ENCODE results near the gene PEAK3.
"Not testable (repeated sequence)": the region's sequence is repeated elsewhere in the genome, so short reads cannot be mapped to it uniquely, and the experiment has no call there.

The PEAK3 gene

DNA sequence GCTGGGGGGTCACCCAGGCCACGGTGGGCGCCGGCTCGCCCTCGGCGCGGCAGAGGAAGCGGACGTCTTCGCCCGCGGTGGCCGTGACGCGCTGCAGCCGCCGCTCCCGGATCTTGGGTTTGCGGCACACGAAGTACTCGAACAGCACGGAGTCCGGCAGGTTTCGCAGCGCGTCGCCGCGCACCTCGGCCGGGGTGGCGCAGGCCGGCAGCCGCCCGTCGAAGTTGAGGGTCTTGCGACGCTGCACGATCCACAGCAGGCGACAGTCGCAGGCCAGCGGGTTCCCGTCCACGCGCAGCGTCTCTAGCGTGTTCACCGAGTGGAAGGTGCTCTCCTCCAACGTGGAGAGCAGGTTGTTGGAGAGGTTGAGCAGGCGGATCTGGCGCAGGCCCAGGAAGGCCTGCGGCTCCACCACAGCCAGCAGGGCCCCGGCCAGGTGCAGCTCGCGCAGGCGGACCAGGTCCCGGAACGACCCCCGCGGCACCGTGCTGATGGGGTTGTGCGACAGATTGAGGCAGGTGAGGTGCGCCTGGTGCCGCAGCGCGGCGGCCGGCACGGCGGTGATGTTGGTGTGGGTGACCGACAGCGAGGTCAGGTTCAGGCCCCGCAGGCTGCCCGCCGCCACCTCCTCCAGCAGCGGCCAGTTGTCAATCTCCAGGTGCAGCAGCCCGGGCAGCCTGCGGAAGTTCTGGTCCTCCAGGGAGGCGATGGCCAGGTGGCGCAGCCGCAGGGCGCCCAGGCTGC is 8.6 kb upstream of the PEAK3 start:
- peak; percentile 43 for DNase-seq
- in situ Hi-C loops (cut with MboI; ENCODE audit: low pct_unique_long_range_greater_than_20kb, low sequenced_read_pairs) = no loop called here

DNA sequence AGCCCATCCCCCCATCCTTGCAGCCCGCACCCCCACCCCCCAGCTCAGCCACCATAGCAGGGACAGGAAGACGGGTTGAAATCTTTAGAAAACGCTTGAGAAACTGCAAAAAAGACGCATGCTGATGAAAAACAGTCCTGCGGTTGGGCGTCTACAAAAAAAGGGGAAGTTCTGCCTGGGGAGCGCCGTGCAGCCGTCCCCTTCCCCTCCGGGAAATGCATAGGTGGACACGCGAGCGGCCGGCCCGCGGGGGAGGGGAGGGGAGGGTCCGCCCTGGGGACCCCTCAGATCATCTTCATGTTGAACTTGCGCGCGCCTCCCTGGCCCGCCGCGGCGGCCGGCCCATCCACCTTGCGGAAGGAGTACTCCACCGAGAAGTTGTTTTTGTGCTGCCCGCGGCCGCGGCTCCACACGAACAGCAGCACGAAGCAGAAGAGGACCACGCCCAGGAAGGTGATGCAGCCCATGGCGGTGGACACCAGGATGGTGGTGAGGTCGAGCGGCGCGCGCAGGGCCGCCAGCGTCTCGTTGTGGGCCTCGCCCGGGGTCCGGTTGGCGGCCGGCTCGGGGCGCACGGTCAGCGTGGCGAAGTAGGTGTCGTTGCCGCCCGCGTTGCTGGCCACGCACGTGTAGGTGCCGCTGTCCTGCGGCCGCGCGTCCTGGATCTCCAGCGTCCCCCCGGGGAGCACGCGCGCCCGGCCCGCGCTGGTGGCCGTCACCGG is 7.9 kb upstream of the PEAK3 start:
- DNase-seq = peak; percentile 98
- in situ Hi-C loops (cut with MboI; ENCODE audit: low pct_unique_long_range_greater_than_20kb, low sequenced_read_pairs) = no loop called here

DNA sequence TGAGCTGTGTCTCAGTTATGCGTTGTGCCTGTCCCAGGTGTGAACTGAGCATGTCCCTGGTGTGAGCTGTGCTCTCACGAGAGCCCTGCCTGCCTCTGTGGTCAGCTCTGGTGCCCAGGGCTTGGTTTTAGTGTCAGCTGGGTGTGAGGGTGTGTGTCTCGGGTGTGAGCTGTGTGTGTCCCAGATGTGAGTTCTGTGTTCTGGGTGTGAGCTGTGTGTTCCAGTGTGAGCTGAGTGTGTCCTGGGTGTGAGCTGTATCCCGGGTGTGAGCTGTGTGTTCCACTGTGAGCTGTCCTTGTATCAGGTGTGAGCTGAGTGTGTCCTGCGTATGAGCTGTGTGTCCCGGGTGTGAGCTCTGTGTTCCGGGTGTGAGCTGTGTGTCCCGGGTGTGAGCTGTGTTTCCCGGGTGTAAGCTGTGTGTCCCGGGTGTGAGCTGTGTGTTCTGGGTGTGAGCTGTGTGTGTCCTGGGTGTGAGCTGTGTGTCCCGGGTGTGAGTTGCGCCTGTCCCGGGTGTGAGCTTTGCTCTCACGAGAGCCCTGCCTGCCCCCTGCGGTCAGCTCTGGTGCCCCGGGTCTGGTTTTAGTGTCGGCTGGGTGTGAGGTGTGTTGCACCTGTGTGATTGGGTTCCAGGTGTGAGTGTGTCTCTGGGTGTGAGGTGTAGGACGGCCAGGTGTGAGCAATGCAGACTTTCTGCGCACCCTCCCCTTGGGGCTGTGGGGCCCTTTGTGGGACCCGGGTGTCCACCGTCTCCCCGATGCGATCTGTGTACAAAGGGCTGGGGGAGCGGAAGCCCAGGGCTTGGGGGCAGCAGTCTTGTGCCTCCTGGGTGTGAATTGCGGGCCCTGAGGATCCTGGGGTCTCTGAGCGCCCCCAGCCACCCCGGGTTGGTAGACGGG is 7.1 kb upstream of the PEAK3 start:
- in situ Hi-C loops (cut with MboI; ENCODE audit: low pct_unique_long_range_greater_than_20kb, low sequenced_read_pairs) = no loop called here
- peak; percentile 56 for DNase-seq

DNA sequence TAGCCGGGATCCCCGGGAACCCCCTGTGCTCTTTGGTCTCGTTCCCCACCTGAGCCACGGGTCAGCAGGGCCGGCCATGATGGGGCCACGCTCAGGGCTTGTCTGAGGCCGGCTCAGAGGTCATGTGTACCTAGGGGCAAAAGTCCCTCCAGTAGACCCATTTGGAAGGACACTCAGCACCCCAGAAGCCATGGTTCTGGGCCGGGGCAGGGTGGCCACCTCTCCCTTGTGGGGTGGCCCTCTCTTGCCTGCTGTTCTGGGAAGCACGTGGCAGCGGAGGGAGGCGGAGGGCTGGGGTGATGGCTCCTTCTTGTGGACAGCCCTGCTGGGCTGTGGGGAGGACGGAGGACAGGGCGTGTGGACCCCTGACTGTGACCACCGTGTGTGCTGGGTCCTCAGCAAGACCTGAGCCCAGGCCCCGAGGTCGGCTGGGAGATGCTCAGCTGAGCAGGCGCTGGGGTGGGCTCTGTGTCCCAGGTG is 6.4 kb upstream of the PEAK3 start:
- no peak for DNase-seq

DNA sequence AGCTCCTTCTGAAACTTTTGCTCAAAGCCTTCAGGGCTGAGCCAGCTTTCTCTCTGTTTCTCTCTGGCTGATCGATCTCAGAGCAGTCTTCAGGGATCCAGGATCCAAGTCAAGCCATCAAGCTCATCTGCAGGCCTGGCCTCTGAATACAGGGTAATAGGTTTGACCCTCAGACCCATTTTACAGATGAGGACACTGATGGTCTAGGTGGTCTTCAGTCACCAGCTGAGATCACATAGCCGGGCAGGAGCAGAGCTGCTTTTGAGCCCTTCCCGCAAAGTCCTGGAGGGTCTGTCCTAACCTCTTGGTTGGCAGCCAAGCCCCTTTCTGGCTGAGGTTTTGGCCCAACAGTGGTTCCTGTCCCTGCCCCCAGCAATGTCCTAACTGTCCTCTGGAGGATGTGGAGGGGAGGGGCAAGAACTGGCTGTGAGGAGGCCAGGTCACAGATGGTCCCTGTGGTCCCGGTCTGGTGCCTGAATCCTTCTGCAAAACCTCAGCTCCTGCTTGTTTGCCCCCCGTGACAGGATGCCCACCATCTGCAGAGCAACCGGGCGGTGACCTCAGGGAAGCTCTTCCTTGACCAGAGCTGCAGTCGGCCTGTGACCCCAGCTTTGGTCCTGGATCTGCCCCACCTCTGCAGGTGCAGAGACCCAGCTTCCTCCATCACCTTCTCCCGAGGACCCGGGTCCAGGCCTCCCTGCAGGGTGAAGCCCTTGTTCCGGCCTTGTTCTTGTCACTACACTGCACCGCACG is 5.8 kb upstream of the PEAK3 start:
- in situ Hi-C loops (cut with MboI; ENCODE audit: low pct_unique_long_range_greater_than_20kb, low sequenced_read_pairs) = no loop called here
- peak; percentile 23 for DNase-seq

More for the DNA sequence above, 6.4 kb upstream of the PEAK3 start:
- in situ Hi-C loops (cut with MboI; ENCODE audit: low pct_unique_long_range_greater_than_20kb, low sequenced_read_pairs) = no loop called here

DNA sequence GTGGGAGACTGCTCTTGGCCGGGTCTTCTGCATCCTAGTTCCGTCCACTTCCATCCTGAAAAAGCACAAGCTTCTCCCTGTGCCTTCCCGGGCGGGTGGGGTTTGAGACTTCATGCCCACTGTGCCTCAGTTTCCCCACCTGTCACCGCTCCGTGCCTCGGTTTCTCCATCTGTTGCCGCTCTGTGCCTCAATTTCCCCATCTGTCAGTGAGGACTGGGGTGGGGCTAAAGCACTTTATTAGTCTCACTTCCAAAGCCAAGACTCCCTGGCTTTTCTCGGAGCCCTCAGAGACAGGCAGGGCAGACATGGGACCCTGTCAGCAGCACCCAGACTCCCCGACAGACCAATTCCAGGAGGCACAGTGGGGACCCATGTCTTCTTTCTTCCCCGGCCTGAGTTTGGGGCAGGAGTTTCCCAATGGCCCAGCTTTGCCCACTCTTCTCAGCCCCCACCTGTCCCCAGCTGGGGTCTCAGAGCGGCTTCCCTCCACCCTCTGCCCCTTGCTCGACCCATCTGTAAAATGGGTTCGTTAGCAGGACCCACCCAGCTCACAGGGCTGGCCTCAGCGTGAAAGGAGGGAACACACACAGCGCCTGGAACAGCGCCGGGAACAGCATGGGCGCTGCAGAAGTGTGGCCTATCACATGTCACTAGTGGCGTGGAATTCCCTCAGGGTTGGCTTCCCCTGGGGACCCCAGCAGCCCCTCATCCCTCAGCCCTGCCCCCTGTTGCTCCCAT is 4.6 kb upstream of the PEAK3 start:
- in situ Hi-C loops (cut with MboI; ENCODE audit: low pct_unique_long_range_greater_than_20kb, low sequenced_read_pairs) = no loop called here
- DNase-seq = no peak

DNA sequence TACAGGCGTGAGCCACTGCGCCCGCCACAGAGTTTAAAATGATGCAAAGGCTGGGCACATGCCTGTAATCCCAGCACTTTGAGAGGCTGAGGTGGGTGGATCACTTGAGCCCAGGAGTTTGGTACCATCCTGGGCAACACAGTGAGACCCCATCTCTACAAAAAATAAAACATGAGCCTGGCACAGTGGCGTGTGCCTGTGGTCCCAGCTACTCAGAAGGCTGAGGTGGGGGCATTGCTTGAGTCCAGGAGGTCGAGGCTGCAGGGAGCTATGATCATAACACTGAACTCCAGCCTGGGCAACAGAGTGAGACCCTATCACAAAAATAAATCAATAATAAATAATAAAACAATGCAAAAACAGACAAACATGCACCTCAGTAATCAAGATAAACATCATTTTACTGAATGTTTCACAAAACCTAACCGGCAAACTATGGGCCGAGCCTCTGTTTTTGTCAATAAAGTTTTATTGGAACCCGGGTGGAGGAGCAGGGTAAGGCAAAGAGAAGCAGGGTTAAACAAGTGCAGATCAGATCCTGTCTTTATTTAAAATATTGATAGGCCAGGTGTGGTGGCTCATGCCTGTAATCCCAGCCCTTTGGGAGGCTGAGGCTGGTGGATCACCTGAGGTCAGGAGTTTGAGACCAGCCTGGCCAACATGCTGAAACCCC is 2.0 kb upstream of the PEAK3 start:
- DNase-seq = no peak
- in situ Hi-C loops (cut with MboI; ENCODE audit: low pct_unique_long_range_greater_than_20kb, low sequenced_read_pairs) = no loop called here

DNA sequence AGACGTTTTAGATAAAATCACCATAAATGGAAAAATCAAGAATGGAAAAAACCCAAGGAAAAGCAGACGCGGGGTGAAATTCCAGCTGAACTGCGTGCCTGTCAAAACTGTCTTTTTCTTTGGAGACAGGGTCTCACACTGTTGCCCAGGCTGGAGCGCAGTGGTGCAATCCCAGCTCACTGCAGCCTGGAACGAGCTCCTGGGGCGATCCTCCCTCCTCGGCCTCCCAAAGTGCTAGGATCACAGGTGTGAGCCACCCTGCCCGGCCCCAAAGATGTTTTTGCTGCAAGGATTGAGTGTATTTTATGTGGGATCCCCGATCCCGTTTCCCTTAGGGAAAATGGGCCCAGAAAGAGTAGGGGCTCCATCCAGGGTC is 875 bp upstream of the PEAK3 start:
- DNase-seq = no peak
- in situ Hi-C loops (cut with MboI; ENCODE audit: low pct_unique_long_range_greater_than_20kb, low sequenced_read_pairs) = no loop called here

DNA sequence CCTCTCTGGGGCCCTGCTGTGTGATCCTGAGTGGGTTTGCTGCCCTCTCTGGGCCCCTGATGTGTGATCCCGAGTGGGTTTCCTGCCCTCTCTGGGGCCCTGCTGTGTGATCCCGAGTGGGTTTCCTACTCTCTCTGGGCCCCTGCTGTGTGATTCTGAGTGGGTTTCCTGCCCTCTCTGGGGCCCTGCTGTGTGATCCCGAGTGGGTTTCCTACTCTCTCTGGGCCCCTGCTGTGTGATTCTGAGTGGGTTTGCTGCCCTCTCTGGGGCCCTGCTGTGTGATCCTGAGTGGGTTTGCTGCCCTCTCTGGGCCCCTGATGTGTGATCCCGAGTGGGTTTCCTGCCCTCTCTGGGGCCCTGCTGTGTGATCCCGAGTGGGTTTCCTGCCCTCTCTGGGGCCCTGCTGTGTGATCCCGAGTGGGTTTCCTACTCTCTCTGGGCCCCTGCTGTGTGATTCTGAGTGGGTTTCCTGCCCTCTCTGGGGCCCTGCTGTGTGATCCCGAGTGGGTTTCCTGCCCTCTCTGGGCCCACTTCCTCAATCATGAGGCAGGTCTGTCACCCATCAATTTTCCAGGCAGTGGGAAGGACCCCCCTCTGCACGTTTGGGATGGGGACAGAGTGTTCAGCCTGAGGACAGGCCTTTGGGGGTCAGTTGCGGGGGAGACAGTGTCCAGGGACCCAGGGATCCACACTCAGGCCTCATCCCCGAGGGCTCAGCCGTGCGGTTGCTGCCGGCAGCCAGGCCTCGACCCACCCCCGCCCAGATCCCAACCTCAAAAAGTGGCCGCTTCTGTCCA is 512 bp downstream of the PEAK3 start:
- in situ Hi-C loops (cut with MboI; ENCODE audit: low pct_unique_long_range_greater_than_20kb, low sequenced_read_pairs); DNase-seq: not testable (repeated sequence)

DNA sequence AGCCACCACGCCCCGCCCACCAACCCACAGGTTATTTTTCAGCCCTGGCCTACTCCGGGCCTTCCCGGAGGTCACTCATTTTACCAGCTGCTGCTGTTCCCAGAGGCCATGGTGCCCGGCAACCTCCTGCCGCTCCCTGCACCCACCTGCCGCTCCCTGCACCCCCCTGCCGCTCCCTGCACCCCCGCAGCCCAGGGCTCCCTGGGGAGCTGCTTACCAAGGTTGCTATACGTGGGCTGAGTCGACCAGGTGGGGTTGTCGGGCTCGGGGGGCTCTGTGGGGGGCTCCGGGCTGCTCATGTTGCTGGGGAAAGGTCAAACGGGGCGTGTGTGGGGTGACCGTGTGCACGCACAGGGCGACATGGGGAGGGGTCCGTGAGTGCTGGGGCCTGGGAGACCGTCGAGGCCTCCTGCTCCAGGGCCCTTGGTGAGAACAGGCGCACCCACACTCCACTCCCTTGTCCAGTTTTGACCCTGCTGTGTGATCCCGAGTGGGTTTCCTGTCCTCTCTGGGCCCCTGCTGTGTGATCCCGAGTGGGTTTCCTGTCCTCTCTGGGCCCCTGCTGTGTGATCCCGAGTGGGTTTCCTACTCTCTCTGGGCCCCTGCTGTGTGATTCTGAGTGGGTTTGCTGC is 1.2 kb downstream of the PEAK3 start:
- DNase-seq = no peak
- in situ Hi-C loops (cut with MboI; ENCODE audit: low pct_unique_long_range_greater_than_20kb, low sequenced_read_pairs) = no loop called here

DNA sequence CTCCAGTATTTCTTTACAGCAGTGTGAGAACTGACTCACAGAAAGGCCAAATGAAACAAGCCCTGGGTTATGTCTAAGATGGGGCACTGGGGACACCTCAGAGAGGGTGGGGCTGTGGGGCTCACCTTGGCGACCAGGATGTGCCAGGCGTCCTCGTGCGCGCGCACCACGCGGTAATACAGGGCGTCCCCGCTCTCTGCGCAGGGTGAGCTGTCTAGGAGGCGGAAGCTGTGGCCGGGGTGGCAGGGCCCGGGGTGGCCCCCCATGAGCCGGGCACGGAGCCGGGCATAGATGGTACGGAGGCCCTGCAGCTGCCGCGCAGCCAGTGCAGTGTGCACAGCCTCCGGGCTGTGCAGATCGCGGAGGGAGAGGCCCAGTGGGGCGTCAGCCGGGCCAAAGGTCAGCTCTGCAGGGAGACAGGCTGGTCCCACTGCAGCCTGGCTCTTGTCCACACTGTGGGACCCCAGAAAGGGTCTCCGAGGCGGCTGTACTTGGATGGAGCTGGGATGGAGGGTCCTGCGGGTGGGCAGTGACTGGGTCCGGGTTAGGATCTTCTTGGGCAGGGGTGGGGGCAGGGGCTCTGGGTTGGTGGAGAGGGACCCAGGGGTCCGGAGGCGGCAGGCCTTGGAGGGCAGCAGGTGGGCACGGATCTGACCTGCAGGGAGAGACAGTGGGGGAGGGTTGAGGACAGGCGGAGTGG is 3.4 kb downstream of the PEAK3 start:
- in situ Hi-C loops (cut with MboI; ENCODE audit: low pct_unique_long_range_greater_than_20kb, low sequenced_read_pairs) = no loop called here

DNA sequence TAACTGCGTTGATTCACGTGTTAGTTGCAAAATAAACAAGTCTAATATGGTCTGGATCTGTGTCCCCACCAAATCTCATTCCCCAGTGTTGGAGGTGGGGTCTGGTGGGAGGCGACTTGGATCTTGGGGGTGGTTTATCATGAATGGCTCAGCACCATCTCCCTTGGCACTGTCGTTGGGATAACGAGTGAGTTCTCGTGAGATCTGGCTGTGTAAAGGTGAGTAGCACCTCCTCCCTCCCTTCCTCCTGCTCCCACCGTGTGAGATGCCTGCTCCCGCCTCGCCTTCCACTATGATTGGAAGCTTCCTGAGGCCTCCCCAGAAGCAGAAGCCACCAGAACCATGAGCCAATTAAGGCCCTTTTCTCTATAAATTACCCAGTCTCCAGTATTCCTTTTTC is 4.8 kb downstream of the PEAK3 start:
- in situ Hi-C loops (cut with MboI; ENCODE audit: low pct_unique_long_range_greater_than_20kb, low sequenced_read_pairs) = no loop called here
- DNase-seq = no peak

More for the DNA sequence above, 3.4 kb downstream of the PEAK3 start:
- no peak for DNase-seq

DNA sequence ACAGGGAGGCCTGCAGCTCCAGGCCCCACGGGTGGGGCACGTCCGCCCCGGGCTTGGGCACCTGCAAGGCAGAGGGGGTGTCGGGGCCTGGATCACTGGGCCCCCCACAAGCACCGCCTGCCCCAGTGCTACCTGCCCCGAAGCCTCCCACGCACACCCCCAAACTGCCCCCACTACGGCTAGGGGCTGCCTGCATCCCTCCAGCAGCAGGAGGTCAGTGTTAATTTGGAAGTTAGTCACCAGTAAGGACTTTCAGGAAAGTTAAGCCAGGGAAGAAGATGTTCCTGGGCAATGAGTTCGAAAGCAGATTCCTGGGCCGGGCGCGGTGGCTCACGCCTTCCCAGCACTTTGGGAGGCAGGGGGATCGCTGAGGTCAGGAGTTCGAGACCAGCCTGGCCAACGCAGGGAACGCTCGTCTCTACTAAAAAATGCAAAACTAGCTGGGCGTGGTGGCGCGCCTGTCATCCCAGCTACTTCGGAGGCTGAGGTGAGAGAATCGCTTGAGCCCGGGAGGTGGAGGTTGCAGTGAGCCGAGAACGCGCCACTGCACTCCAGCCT is 5.5 kb downstream of the PEAK3 start:
- in situ Hi-C loops (cut with MboI; ENCODE audit: low pct_unique_long_range_greater_than_20kb, low sequenced_read_pairs) = no loop called here
- no peak for DNase-seq

DNA sequence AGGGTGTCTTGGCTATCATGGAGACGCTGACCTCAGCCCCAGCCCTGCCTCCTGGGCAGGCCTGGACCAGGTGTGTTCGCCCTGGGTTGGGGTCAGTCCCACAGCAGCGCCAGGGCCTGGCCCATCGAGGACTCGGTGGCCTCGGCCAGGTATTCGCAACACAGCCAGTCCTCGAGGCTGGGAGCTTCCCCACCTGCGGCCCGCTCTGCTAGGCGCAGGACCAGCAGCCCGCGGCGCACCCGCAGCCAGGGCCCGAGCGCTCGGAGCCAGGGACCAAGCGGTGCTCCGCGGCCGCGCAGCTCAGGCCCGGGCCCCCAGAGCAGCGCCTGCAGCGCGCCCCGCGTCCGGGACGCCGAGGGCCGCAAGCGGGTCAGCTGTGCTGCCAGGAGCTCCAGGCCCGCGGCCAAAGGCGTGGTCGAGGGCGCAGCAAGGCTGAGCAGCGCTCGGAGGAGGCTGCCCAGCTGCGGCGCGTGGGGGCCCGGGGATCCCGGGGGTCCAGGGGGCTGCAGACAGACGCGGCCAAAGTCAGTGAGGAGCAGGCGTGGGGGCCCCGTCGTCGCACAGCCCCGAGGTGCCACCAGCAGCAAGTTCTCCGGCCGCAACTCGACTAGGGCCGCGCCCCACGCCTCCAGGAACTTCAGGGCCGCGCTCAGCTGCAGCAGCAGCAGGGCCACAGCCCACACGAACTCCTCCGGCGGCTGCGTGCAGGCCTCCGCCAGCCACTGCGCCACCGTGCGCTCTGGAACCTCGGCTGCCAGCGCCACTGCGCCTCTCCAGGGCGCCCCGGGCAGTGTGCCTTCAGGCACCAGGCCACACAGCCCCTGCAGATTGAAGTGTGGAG is 6.2 kb downstream of the PEAK3 start:
- DNase-seq = no peak
- in situ Hi-C loops (cut with MboI; ENCODE audit: low pct_unique_long_range_greater_than_20kb, low sequenced_read_pairs) = no loop called here

DNA sequence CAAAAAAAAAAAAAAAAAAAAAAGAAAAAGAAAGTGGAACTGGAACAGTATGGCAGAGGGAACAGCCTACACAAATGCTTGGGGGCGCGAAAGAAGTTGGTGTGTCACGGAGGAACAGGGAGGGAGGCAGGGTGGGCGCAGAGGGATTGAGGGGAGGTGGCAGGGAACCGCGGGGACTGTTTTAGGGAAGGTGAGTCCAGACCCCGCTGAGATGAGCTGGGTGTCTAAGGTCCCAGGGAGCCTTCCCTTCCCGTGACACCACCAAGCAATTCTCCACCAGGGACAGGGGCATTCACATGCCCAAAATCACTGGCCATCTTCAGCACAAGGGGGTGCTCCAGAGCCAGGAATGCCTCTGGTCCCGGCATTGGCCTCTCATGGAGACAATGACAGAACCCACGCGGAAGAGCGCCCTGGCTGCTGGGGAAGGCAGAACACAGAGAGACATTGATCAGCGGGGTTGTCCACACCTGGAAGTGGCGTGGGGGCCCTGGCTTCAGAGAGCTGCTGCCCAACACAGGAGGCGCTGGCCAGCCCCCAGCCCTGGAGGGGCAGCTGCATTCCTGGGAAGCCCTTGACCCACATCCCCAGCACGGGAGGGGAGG is 6.9 kb downstream of the PEAK3 start:
- DNase-seq = peak; percentile 86
- in situ Hi-C loops (cut with MboI; ENCODE audit: low pct_unique_long_range_greater_than_20kb, low sequenced_read_pairs) = no loop called here
